Measurements from ENCODE around the gene PCDHGA5.
"Not testable (repeated sequence)": the region's sequence is repeated elsewhere in the genome, so short reads cannot be mapped to it uniquely, and the experiment has no call there.

PCDHGA5 gene

GRCh38 chr5:141351591-141351990 is 12.4 kb upstream of the PCDHGA5 start:
- no peak for DNase-seq

GRCh38 chr5:141354900-141355469 is 9.0 kb upstream of the PCDHGA5 start, which contains the start of gene PCDHGA4:
TSS of gene PCDHGA4 (plus strand) at chr5:141355021. CDS start at chr5:141355108, 87 bp downstream.
- DNase-seq, result no peak

- DNase-seq, result no peak
Observed at GRCh38 chr5:141355641-141356040, 8.3 kb upstream of the PCDHGA5 start.

- DNase-seq, result no peak
Observed at GRCh38 chr5:141356133-141356532, 7.8 kb upstream of the PCDHGA5 start.

- DNase-seq, result no peak
Observed at GRCh38 chr5:141356950-141357349, 7.0 kb upstream of the PCDHGA5 start.

- DNase-seq, result peak in 2 of 5 experiments; percentile 3 to 25
Observed at GRCh38 chr5:141359790-141360426, 4.1 kb upstream of the PCDHGA5 start, which contains the start of gene PCDHGB2. TSS of gene PCDHGB2 (plus strand) at chr5:141359994. CDS start at chr5:141360136, 142 bp downstream.

- no peak for DNase-seq
Observed at GRCh38 chr5:141360685-141361084, 3.3 kb upstream of the PCDHGA5 start.

GRCh38 chr5:141362719-141363118 is 1.2 kb upstream of the PCDHGA5 start:
- DNase-seq, result no peak

- DNase-seq, result no peak
Observed at GRCh38 chr5:141366016-141366896, 2.3 kb downstream of the PCDHGA5 start.

- peak in 2 of 5 experiments; percentile 30 to 52 for DNase-seq
Observed at GRCh38 chr5:141369994-141370848, 6.3 kb downstream of the PCDHGA5 start, which contains the start of gene PCDHGB3. TSS of gene PCDHGB3 (plus strand) at chr5:141370242. CDS start at chr5:141370395, 153 bp downstream.

GRCh38 chr5:141371572-141372475 is 7.9 kb downstream of the PCDHGA5 start:
- DNase-seq, result no peak

GRCh38 chr5:141373673-141374317 is 9.8 kb downstream of the PCDHGA5 start, which contains the start of gene PCDHGA6:
TSS of gene PCDHGA6 (plus strand) at chr5:141373891. CDS start at chr5:141374084, 193 bp downstream.
- no peak for DNase-seq

GRCh38 chr5:141374627-141375026 is 10.7 kb downstream of the PCDHGA5 start:
- no peak for DNase-seq

GRCh38 chr5:141375444-141376155 is 11.6 kb downstream of the PCDHGA5 start:
- DNase-seq, result not testable (repeated sequence)

- peak in 1 of 5 experiments; percentile 11 for DNase-seq
Observed at GRCh38 chr5:141382469-141383294, 18.7 kb downstream of the PCDHGA5 start, which contains the start of gene PCDHGA7. TSS of gene PCDHGA7 (plus strand) at chr5:141382742. CDS start at chr5:141382900, 158 bp downstream.

- DNase-seq, result no peak
Observed at GRCh38 chr5:141383345-141383744, 19.4 kb downstream of the PCDHGA5 start.

GRCh38 chr5:141384471-141385267 is 20.7 kb downstream of the PCDHGA5 start:
- DNase-seq, result no peak

All from T-helper 2 cell (primary cell).